ELF-1 (cell line): ENCODE measurements around the gene MAT1A.
"Not testable (repeated sequence)": the region's sequence is repeated elsewhere in the genome, so short reads cannot be mapped to it uniquely, and the experiment has no call there.

Experiments used
- DNase-seq: peaks from one replicate; pipeline ENCODE4 v3.0.0-alpha.2; 2016; ENCODE audit warnings: low read depth, low spot score

MAT1A gene

GRCh38 chr10:80233871-80234270 lies 55.6 kb downstream of the MAT1A start:
- DNase-seq: not testable (repeated sequence)

GRCh38 chr10:80226723-80227122 lies 62.7 kb downstream of the MAT1A start:
- not testable (repeated sequence) for DNase-seq

- DNase-seq: not testable (repeated sequence)
These were observed 66.4 kb downstream of the MAT1A start for GRCh38 chr10:80223031-80223419.
